ENCODE results near the gene AGR2.

DNA sequence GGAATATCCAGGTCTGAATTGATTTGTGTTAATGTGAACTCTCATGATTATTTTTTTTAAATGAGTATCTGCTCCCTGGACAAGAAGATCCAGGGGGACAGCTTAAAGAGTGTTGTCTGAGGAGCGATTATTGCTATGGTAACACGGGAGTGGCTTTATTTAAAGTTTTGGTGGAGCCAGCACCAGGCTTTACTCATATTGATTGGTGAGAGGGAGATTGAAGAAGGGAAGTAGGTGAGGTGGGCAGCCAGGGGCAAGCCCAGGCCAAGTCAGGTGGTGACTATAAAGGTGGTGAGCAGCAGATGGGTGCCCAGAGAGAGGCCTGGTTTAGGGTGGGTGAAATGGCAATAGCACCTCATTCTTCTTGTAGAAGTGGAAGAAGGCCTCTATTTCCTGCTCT lies 10.2 kb upstream of the AGR2 start:
- TF ChIP-seq EZH2 (IDR thresholded peaks at IDR 0.05; ENCODE audit: borderline replicate concordance, control insufficient read depth, low read depth, low read length) (no peak), SREBF2 (IDR thresholded peaks at IDR 0.05; ENCODE audit: low read length) (no peak), EP300 (IDR thresholded peaks at IDR 0.05; ENCODE audit: borderline replicate concordance in 1 of 2, control insufficient read depth in 1 of 2, low read depth in 2 of 2, low read length in 2 of 2) (no peak), ETV6 (conservative IDR thresholded peaks at IDR 0.05 in 1 of 2, IDR thresholded peaks at IDR 0.05 in 1 of 2; ENCODE audit: borderline replicate concordance in 1 of 2, low read depth in 1 of 2) (no peak), JUND (IDR thresholded peaks at IDR 0.05; ENCODE audit: low read depth, low read length) (no peak)
- TF ChIP-seq, protein P1, sequence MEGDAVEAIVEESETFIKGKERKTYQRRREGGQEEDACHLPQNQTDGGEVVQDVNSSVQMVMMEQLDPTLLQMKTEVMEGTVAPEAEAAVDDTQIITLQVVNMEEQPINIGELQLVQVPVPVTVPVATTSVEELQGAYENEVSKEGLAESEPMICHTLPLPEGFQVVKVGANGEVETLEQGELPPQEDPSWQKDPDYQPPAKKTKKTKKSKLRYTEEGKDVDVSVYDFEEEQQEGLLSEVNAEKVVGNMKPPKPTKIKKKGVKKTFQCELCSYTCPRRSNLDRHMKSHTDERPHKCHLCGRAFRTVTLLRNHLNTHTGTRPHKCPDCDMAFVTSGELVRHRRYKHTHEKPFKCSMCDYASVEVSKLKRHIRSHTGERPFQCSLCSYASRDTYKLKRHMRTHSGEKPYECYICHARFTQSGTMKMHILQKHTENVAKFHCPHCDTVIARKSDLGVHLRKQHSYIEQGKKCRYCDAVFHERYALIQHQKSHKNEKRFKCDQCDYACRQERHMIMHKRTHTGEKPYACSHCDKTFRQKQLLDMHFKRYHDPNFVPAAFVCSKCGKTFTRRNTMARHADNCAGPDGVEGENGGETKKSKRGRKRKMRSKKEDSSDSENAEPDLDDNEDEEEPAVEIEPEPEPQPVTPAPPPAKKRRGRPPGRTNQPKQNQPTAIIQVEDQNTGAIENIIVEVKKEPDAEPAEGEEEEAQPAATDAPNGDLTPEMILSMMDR (IDR thresholded peaks at IDR 0.05 in 2 of 3, conservative IDR thresholded peaks at IDR 0.05 in 1 of 3; ENCODE audit: control insufficient read depth in 2 of 3, extremely low read depth in 1 of 3, insufficient read depth in 1 of 3, low read depth in 3 of 3, low read length in 3 of 3): no peak
- TF ChIP-seq, protein P2, sequence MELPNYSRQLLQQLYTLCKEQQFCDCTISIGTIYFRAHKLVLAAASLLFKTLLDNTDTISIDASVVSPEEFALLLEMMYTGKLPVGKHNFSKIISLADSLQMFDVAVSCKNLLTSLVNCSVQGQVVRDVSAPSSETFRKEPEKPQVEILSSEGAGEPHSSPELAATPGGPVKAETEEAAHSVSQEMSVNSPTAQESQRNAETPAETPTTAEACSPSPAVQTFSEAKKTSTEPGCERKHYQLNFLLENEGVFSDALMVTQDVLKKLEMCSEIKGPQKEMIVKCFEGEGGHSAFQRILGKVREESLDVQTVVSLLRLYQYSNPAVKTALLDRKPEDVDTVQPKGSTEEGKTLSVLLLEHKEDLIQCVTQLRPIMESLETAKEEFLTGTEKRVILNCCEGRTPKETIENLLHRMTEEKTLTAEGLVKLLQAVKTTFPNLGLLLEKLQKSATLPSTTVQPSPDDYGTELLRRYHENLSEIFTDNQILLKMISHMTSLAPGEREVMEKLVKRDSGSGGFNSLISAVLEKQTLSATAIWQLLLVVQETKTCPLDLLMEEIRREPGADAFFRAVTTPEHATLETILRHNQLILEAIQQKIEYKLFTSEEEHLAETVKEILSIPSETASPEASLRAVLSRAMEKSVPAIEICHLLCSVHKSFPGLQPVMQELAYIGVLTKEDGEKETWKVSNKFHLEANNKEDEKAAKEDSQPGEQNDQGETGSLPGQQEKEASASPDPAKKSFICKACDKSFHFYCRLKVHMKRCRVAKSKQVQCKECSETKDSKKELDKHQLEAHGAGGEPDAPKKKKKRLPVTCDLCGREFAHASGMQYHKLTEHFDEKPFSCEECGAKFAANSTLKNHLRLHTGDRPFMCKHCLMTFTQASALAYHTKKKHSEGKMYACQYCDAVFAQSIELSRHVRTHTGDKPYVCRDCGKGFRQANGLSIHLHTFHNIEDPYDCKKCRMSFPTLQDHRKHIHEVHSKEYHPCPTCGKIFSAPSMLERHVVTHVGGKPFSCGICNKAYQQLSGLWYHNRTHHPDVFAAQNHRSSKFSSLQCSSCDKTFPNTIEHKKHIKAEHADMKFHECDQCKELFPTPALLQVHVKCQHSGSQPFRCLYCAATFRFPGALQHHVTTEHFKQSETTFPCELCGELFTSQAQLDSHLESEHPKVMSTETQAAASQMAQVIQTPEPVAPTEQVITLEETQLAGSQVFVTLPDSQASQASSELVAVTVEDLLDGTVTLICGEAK (IDR thresholded peaks at IDR 0.05; ENCODE audit: borderline replicate concordance): no peak

Data from GM12878 (cell line).